Testis (tissue), 3 donors: ENCODE measurements around the gene SNX18. TPM values are rescaled to one million over a fixed set of nuclear protein-coding genes. Genes with fewer than 3 reads are reported as not detected.

ENCODE experiments used
- DNase-seq: peaks from one replicate; pipeline ENCODE4 v3.0.0-alpha.2; 2019
- H3K27ac ChIP-seq, 2 donors: fragments of 200-600 bp; sonication (generic); one replicate each; pipeline ENCODE4 v1.5.1; 2019
- H3K27me3 ChIP-seq: fragments of 200-600 bp; sonication (generic); one replicate; pipeline ENCODE4 v1.5.1; 2019
- H3K36me3 ChIP-seq: fragments of 200-600 bp; sonication (generic); one replicate; pipeline ENCODE4 v1.5.1; 2017; ENCODE audit warnings: low read depth; ENCODE audit errors: missing control alignments
- H3K4me1 ChIP-seq: fragments of 200-600 bp; sonication (generic); one replicate; pipeline ENCODE4 v1.5.1; 2019
- H3K4me3 ChIP-seq, 2 donors: fragments of 200-600 bp; sonication (generic); one replicate each; pipeline ENCODE4 v1.5.1; 2017 to 2019
- H3K9me3 ChIP-seq: fragments of 200-600 bp; sonication (generic); one replicate; pipeline ENCODE4 v1.5.1; 2017
- CTCF ChIP-seq, 3 experiments: fragments of 450-650 bp in 2 of 3; fragments of 200-600 bp in 1 of 3; sonication (generic) in 1 of 3; IDR thresholded peaks; one replicate each; pipeline ENCODE4 v1.5.1; 2016 to 2019; ENCODE audit warnings: antibody characterized with exemption in 3 of 3, mild to moderate bottlenecking in 2 of 3, moderate library complexity in 1 of 3
- POLR2A ChIP-seq: fragments of 450-650 bp; IDR thresholded peaks from one replicate; pipeline ENCODE4 v1.6.1; 2017; ENCODE audit warnings: antibody characterized with exemption, mild to moderate bottlenecking, moderate library complexity
- WGBS, 2 donors: methylation state at CpG; one replicate each; pipeline ENCODE4 v1.1.5; 2018; 5-methylcytosine and 5-hydroxymethylcytosine counted together
- intact Hi-C: fragments of 100-400 bp; cut with DNase I; formaldehyde crosslinking; loops from one replicate; pipeline ENCODE4 v1.15.1; 2023; ENCODE audit warnings: low total_unique reads
- polyA plus RNA-seq: library from polyadenylated mRNA; stranded (reverse); fragments of 350-450 nt; fragmentation: Illumina TruSeq; extraction: RNeasy Lipid Tissue Mini Kit (QIAGEN cat#74804); gene quantifications from one replicate; pipeline ENCODE4 v1.2.3, GENCODE V29; 2014; ENCODE audit warnings: low read depth, low replicate concordance; ENCODE audit not compliant: insufficient read depth
- total RNA-seq, 2 donors: library from RNA; depleted of rRNA; stranded (reverse); fragments of >200 nt; gene quantifications; one replicate each; pipeline ENCODE4 v1.2.3, GENCODE V29; 2016

Gene SNX18
- total and polyA plus RNA-seq, 3 donors from 2014 or later, result 17.5 to 99.7 (median 71.9) TPM

GRCh38 chr5:54586336-54586735 is 68.8 kb downstream of the SNX18 start:
- H3K27ac ChIP-seq, result no peak overlapping the region
- no peak overlapping the region for H3K4me3 ChIP-seq
- intact Hi-C loops, result no loop called here
- no peak for DNase-seq
- WGBS, 2 donors, result 95 to 99% methylated on average over 5 of the region's 5 CpGs
- H3K27me3 ChIP-seq, result no peaks in the 10 kb centered on the region
- H3K36me3 ChIP-seq, result no peaks in the 10 kb centered on the region
- no peaks in the 10 kb centered on the region for H3K9me3 ChIP-seq
- H3K4me1 ChIP-seq, result peaks cover 14% of the 10 kb centered on the region
- TF ChIP-seq POLR2A (no peak), CTCF (IDR thresholded peaks at IDR 0.05) (no peak)

GRCh38 chr5:54589786-54590185 is 72.2 kb downstream of the SNX18 start:
- no peaks in the 10 kb centered on the region for H3K4me1 ChIP-seq
- H3K27me3 ChIP-seq, result no peaks in the 10 kb centered on the region
- no peak overlapping the region for H3K4me3 ChIP-seq
- no peaks in the 10 kb centered on the region for H3K36me3 ChIP-seq
- TF ChIP-seq POLR2A, result no peak
- no peak for TF ChIP-seq CTCF (IDR thresholded peaks at IDR 0.05)
- no peak for DNase-seq
- H3K27ac ChIP-seq, result no peak overlapping the region
- intact Hi-C loops, result no loop called here
- WGBS, 2 donors, result 94 to 96% methylated on average over 4 of the region's 4 CpGs
- no peaks in the 10 kb centered on the region for H3K9me3 ChIP-seq

GRCh38 chr5:54590824-54591223 is 73.3 kb downstream of the SNX18 start:
- intact Hi-C loops, result no loop called here
- WGBS, 2 donors, result 89 to 93% methylated on average over 3 of the region's 3 CpGs
- Histone ChIP-seq H3K4me1 (no peaks in the 10 kb centered on the region), H3K4me3 (no peak overlapping the region), H3K27me3 (no peaks in the 10 kb centered on the region), H3K36me3 (no peaks in the 10 kb centered on the region), H3K9me3 (no peaks in the 10 kb centered on the region), H3K27ac (no peak overlapping the region)
- DNase-seq, result no peak
- TF ChIP-seq POLR2A, result no peak
- no peak for TF ChIP-seq CTCF (IDR thresholded peaks at IDR 0.05)

- DNase-seq, result no peak
- Histone ChIP-seq H3K27ac (no peak overlapping the region), H3K9me3 (no peaks in the 10 kb centered on the region), H3K36me3 (no peaks in the 10 kb centered on the region), H3K4me1 (no peaks in the 10 kb centered on the region), H3K4me3 (no peak overlapping the region), H3K27me3 (no peaks in the 10 kb centered on the region)
- intact Hi-C loops, result no loop called here
- TF ChIP-seq POLR2A (no peak), CTCF (IDR thresholded peaks at IDR 0.05) (no peak)
Observed at GRCh38 chr5:54593779-54594178, 76.2 kb downstream of the SNX18 start.

- Histone ChIP-seq H3K27me3 (no peaks in the 10 kb centered on the region), H3K27ac (no peak overlapping the region), H3K4me1 (no peaks in the 10 kb centered on the region), H3K9me3 (no peaks in the 10 kb centered on the region), H3K4me3 (no peak overlapping the region), H3K36me3 (no peaks in the 10 kb centered on the region)
- TF ChIP-seq CTCF (IDR thresholded peaks at IDR 0.05) (no peak), POLR2A (no peak)
- intact Hi-C loops, result no loop called here
- DNase-seq, result no peak
Observed at GRCh38 chr5:54594181-54594580, 76.6 kb downstream of the SNX18 start.
